Measurements from ENCODE around the gene STAG1. TPM values are rescaled to one million over a fixed set of nuclear protein-coding genes. Genes with fewer than 3 reads are reported as not detected.
"Not testable (repeated sequence)": the region's sequence is repeated elsewhere in the genome, so short reads cannot be mapped to it uniquely, and the experiment has no call there.

The STAG1 gene
- total RNA-seq, 2 experiments from 2014 or later: 38.7 to 44.7 TPM

GRCh38 chr3:136670166-136670565 is 82.0 kb downstream of the STAG1 start:
- H3K4me1 Mint-ChIP-seq (ENCODE audit: low read depth): peaks cover 5% of the 10 kb centered on the region
- H3K4me3 Mint-ChIP-seq: no peak overlapping the region
- CTCF ChIA-PET: interaction anchor here (2.2 kb wide), 1 partner anchor 82 kb away, joined by 6 read pairs; the partner anchor contains the start of gene STAG1
- no peak overlapping the region for H3K27ac Mint-ChIP-seq
- no peaks in the 10 kb centered on the region for H3K27me3 Mint-ChIP-seq (ENCODE audit: low read depth)
- no peak for DNase-seq
- H3K36me3 Mint-ChIP-seq (ENCODE audit: low read depth): peaks cover 28% of the 10 kb centered on the region
- POLR2A ChIA-PET: no interaction called here
- no peak for ATAC-seq
- H3K9me3 Mint-ChIP-seq (ENCODE audit: insufficient read depth): no peaks in the 10 kb centered on the region

- no peak for ATAC-seq
- ChIA-PET POLR2A (no interaction called here), CTCF (no interaction called here)
- no peaks in the 10 kb centered on the region for H3K27me3 Mint-ChIP-seq (ENCODE audit: low read depth)
- no peak for DNase-seq
- no peaks in the 10 kb centered on the region for H3K9me3 Mint-ChIP-seq (ENCODE audit: insufficient read depth)
- H3K4me3 Mint-ChIP-seq: no peak overlapping the region
- H3K27ac Mint-ChIP-seq: no peak overlapping the region
- H3K4me1 Mint-ChIP-seq (ENCODE audit: low read depth): peaks cover 4% of the 10 kb centered on the region
- peaks cover 25% of the 10 kb centered on the region for H3K36me3 Mint-ChIP-seq (ENCODE audit: low read depth)
Measured at GRCh38 chr3:136667081-136667480, 85.1 kb downstream of the STAG1 start.

- CTCF ChIA-PET; DNase-seq; ATAC-seq; H3K27me3 Mint-ChIP-seq (ENCODE audit: low read depth); H3K4me1 Mint-ChIP-seq (ENCODE audit: low read depth); H3K4me3 Mint-ChIP-seq; H3K27ac Mint-ChIP-seq; H3K9me3 Mint-ChIP-seq (ENCODE audit: insufficient read depth); POLR2A ChIA-PET: not testable (repeated sequence)
- H3K36me3 Mint-ChIP-seq (ENCODE audit: low read depth): peaks cover 22% of the 10 kb centered on the region
Measured at GRCh38 chr3:136666301-136666700, 85.9 kb downstream of the STAG1 start.

- H3K36me3 Mint-ChIP-seq (ENCODE audit: low read depth): peaks cover 19% of the 10 kb centered on the region
- no peak for ATAC-seq
Measured at GRCh38 chr3:136664771-136665170, 87.4 kb downstream of the STAG1 start.

GRCh38 chr3:136661282-136661681 is 90.9 kb downstream of the STAG1 start:
- ChIA-PET POLR2A (no interaction called here), CTCF (no interaction called here)
- Mint-ChIP-seq H3K36me3 (ENCODE audit: low read depth) (peaks cover 7% of the 10 kb centered on the region), H3K27ac (no peak overlapping the region), H3K27me3 (ENCODE audit: low read depth) (no peaks in the 10 kb centered on the region), H3K4me3 (no peak overlapping the region), H3K9me3 (ENCODE audit: insufficient read depth) (no peaks in the 10 kb centered on the region), H3K4me1 (ENCODE audit: low read depth) (peaks cover 4% of the 10 kb centered on the region)
- DNase-seq (no peak), ATAC-seq (no peak)

More at GRCh38 chr3:136664771-136665170, 87.4 kb downstream of the STAG1 start:
- Mint-ChIP-seq H3K27me3 (ENCODE audit: low read depth) (no peaks in the 10 kb centered on the region), H3K4me1 (ENCODE audit: low read depth) (peaks cover 4% of the 10 kb centered on the region), H3K9me3 (ENCODE audit: insufficient read depth) (no peaks in the 10 kb centered on the region), H3K27ac (no peak overlapping the region), H3K4me3 (no peak overlapping the region)
- ChIA-PET CTCF (interaction anchor here (0.9 kb wide), 1 partner anchor 12 kb away, joined by 3 read pairs; no protein-coding TSS in a partner anchor), POLR2A (interaction anchor here (0.8 kb wide), 1 partner anchor 88 kb away, joined by 3 read pairs; no protein-coding TSS in a partner anchor)
- no peak for DNase-seq

GRCh38 chr3:136658946-136659682 is 93.1 kb downstream of the STAG1 start:
- H3K4me3 Mint-ChIP-seq: no peak overlapping the region
- CTCF ChIA-PET: interaction anchor here (0.7 kb wide), 1 partner anchor 14 kb away, joined by 4 read pairs; no protein-coding TSS in a partner anchor
- H3K27ac Mint-ChIP-seq: no peak overlapping the region
- no peaks in the 10 kb centered on the region for H3K4me1 Mint-ChIP-seq (ENCODE audit: low read depth)
- no peaks in the 10 kb centered on the region for H3K27me3 Mint-ChIP-seq (ENCODE audit: low read depth)
- no peak for ATAC-seq
- peaks cover 17% of the 10 kb centered on the region for H3K36me3 Mint-ChIP-seq (ENCODE audit: low read depth)
- no peak for DNase-seq
- peaks cover 10% of the 10 kb centered on the region for H3K9me3 Mint-ChIP-seq (ENCODE audit: insufficient read depth)
- POLR2A ChIA-PET: no interaction called here

GRCh38 chr3:136657526-136657925 is 94.7 kb downstream of the STAG1 start:
- ChIA-PET POLR2A (no interaction called here), CTCF (interaction anchor here (0.9 kb wide), 1 partner anchor 95 kb away, joined by 3 read pairs; no protein-coding TSS in a partner anchor)
- H3K27me3 Mint-ChIP-seq (ENCODE audit: low read depth): no peaks in the 10 kb centered on the region
- DNase-seq: no peak
- no peak for ATAC-seq
- peaks cover 27% of the 10 kb centered on the region for H3K36me3 Mint-ChIP-seq (ENCODE audit: low read depth)
- peaks cover 20% of the 10 kb centered on the region for H3K9me3 Mint-ChIP-seq (ENCODE audit: insufficient read depth)
- H3K27ac Mint-ChIP-seq: no peak overlapping the region
- no peaks in the 10 kb centered on the region for H3K4me1 Mint-ChIP-seq (ENCODE audit: low read depth)
- no peak overlapping the region for H3K4me3 Mint-ChIP-seq

- H3K36me3 Mint-ChIP-seq (ENCODE audit: low read depth): peaks cover 28% of the 10 kb centered on the region
- H3K27ac Mint-ChIP-seq: no peak overlapping the region
- H3K27me3 Mint-ChIP-seq (ENCODE audit: low read depth): no peaks in the 10 kb centered on the region
- POLR2A ChIA-PET: no interaction called here
- CTCF ChIA-PET: no interaction called here
- no peak overlapping the region for H3K4me3 Mint-ChIP-seq
- peaks cover 23% of the 10 kb centered on the region for H3K9me3 Mint-ChIP-seq (ENCODE audit: insufficient read depth)
- DNase-seq (no peak), ATAC-seq (no peak)
- H3K4me1 Mint-ChIP-seq (ENCODE audit: low read depth): no peaks in the 10 kb centered on the region
Measured at GRCh38 chr3:136653628-136654027, 98.5 kb downstream of the STAG1 start.

- peaks cover 23% of the 10 kb centered on the region for H3K9me3 Mint-ChIP-seq (ENCODE audit: insufficient read depth)
- POLR2A ChIA-PET: no interaction called here
Measured at GRCh38 chr3:136651581-136651980, 100.6 kb downstream of the STAG1 start.

GRCh38 chr3:136650461-136650860 is 101.7 kb downstream of the STAG1 start:
- ATAC-seq (no peak), DNase-seq (no peak)
- H3K4me3 Mint-ChIP-seq: no peak overlapping the region
- peaks cover 6% of the 10 kb centered on the region for H3K4me1 Mint-ChIP-seq (ENCODE audit: low read depth)
- no peaks in the 10 kb centered on the region for H3K27me3 Mint-ChIP-seq (ENCODE audit: low read depth)
- no peak overlapping the region for H3K27ac Mint-ChIP-seq
- peaks cover 26% of the 10 kb centered on the region for H3K36me3 Mint-ChIP-seq (ENCODE audit: low read depth)
- peaks cover 23% of the 10 kb centered on the region for H3K9me3 Mint-ChIP-seq (ENCODE audit: insufficient read depth)
- CTCF ChIA-PET: no interaction called here
- POLR2A ChIA-PET: no interaction called here

More at GRCh38 chr3:136651581-136651980, 100.6 kb downstream of the STAG1 start:
- H3K27me3 Mint-ChIP-seq (ENCODE audit: low read depth): no peaks in the 10 kb centered on the region
- CTCF ChIA-PET: interaction anchor here (0.7 kb wide), 1 partner anchor 101 kb away, joined by 3 read pairs; the partner anchor contains the start of gene STAG1
- ATAC-seq: no peak
- H3K4me1 Mint-ChIP-seq (ENCODE audit: low read depth): no peaks in the 10 kb centered on the region
- H3K4me3 Mint-ChIP-seq: no peak overlapping the region
- no peak overlapping the region for H3K27ac Mint-ChIP-seq
- DNase-seq: no peak
- peaks cover 30% of the 10 kb centered on the region for H3K36me3 Mint-ChIP-seq (ENCODE audit: low read depth)

- Mint-ChIP-seq H3K4me1 (ENCODE audit: low read depth) (peaks cover 10% of the 10 kb centered on the region), H3K36me3 (ENCODE audit: low read depth) (peaks cover 6% of the 10 kb centered on the region), H3K27ac (no peak overlapping the region), H3K9me3 (ENCODE audit: insufficient read depth) (peaks cover 9% of the 10 kb centered on the region), H3K4me3 (no peak overlapping the region), H3K27me3 (ENCODE audit: low read depth) (no peaks in the 10 kb centered on the region)
- ChIA-PET POLR2A (no interaction called here), CTCF (interaction anchor here (0.6 kb wide), 1 partner anchor 113 kb away, joined by 3 read pairs; no protein-coding TSS in a partner anchor)
- DNase-seq: no peak
- ATAC-seq: no peak
Measured at GRCh38 chr3:136645915-136646314, 106.3 kb downstream of the STAG1 start.

GRCh38 chr3:136644212-136644611 is 108.0 kb downstream of the STAG1 start:
- CTCF ChIA-PET: no interaction called here
- POLR2A ChIA-PET: no interaction called here
- Mint-ChIP-seq H3K4me1 (ENCODE audit: low read depth) (peaks cover 10% of the 10 kb centered on the region), H3K36me3 (ENCODE audit: low read depth) (peaks cover 4% of the 10 kb centered on the region), H3K27me3 (ENCODE audit: low read depth) (no peaks in the 10 kb centered on the region), H3K9me3 (ENCODE audit: insufficient read depth) (peaks cover 9% of the 10 kb centered on the region), H3K4me3 (no peak overlapping the region), H3K27ac (no peak overlapping the region)
- no peak for ATAC-seq
- DNase-seq: no peak
